NCI-H1105 treated with DMSO at 0.1 percent for 48 hours (cell line): Measurements from ENCODE around the gene NOXRED1.
"Not testable (repeated sequence)": the region's sequence is repeated elsewhere in the genome, so short reads cannot be mapped to it uniquely, and the experiment has no call there.

Source experiments
- DNase-seq: peaks from one replicate; lab custom pipeline; 2025; lab: John Stamatoyannopoulos, UW

The NOXRED1 gene, protein sequence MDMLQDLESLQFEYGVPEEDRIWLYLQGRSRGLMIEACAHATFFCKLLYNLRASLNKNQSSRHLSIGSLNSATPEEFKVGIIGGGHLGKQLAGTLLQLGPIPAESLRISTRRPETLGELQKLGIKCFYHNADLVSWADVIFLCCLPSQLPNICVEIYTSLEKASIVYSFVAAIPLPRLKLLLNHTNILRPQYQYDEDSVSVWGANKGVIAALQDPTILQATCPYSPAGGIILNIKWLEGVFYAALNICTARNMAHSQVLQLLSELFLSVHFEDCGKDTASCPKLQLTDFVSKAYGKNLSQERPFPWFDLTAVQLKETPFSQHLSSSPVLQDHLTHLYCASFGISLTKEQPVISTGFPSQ

GRCh38 chr14:77423423-77423822 lies at the start of gene NOXRED1:
Gene NOXRED1 (minus strand): TSS chr14:77423523. CDS start chr14:77422889, 634 bp downstream.
- DNase-seq, result no peak

DNA sequence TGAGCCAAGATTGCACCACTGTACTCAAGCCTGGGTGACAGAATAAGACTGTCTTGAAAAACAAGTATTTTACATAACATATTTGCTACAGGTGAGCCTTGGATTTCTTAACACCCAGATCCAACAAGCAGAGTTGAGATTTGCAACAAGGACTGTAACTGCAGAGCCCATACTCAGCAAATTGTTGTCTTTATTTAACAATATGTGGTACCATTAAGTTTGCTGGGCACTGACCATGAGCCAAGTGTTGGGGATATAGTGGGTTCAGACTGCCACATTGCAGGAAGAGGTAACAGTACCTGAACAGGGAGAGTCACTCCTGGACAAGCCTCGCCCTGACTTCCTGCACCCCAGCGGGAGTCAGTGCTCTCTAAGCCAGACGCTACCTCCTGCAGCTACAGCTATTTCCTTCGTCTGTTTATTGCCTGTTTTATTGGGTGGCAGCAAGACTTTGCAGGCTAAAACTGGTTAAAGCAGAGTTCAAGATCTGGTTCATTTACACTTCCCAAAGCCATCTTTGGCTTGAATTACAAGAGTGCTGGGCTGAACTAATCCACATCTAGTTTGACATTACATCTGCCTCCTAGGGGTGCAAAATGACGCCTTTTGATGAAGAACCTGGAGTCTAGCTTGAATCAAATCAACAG lies 47.0 kb upstream of the NOXRED1 start:
- DNase-seq, result no peak

GRCh38 chr14:77469539-77469938 lies 46.2 kb upstream of the NOXRED1 start:
- no peak for DNase-seq

- no peak for DNase-seq
These were observed 45.8 kb upstream of the NOXRED1 start for GRCh38 chr14:77469067-77469505.

DNA sequence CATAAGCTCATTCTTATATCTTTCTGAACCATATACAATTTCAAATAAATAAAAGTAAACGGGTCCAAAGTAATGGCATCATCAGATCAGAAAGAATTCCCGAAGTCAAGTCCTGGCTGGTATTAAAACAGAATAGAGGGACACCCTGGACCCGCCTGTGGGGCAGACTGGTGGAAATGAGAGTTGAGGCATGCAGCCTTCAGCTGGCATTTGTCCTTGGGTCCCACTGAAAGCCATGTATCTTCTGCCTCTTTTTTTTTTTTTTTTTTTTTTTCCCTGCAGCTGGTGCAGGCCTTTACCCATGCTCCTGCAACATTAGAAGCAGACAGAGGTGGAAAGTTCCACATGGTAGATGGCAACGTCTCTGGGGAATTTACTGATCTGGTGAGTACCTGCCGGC lies 44.5 kb upstream of the NOXRED1 start:
- DNase-seq, result no peak

GRCh38 chr14:77459072-77459723 lies 35.9 kb upstream of the NOXRED1 start:
- DNase-seq, result peak; percentile 34

DNA sequence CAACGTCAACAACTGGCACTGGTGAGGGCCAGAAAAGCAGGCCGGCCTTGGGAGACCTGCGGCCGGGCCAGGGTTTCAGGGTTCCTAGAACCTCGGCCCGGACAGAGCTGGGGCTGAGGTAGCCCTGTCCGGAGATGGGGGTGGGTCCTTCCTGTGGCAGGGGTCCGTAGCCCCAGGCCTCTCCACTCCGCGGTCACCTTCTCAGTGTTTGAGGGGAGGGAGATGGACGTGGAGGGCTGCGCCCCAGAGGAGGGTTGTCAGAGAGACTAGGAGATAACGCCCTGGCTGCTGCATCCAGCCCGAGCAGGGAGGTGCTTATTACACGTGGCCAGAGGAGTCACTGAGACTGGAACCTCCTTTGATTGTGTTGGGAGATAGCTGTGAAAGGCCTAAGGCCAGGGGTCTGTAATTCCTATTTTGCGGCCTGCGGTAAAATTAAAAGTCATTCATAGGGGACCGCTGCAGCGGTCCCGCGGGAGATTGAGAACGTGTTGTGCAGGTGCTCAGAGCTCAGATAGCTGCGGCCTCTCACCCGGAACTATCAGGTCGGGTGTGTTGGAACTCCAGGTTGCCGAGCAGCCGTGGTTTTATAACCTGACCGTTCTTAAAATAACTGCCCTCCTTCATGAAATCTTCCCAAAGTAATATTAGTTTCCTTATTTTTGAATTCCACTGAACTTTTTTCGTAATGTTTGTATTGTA lies 35.1 kb upstream of the NOXRED1 start:
- peak; percentile 34 for DNase-seq

DNA sequence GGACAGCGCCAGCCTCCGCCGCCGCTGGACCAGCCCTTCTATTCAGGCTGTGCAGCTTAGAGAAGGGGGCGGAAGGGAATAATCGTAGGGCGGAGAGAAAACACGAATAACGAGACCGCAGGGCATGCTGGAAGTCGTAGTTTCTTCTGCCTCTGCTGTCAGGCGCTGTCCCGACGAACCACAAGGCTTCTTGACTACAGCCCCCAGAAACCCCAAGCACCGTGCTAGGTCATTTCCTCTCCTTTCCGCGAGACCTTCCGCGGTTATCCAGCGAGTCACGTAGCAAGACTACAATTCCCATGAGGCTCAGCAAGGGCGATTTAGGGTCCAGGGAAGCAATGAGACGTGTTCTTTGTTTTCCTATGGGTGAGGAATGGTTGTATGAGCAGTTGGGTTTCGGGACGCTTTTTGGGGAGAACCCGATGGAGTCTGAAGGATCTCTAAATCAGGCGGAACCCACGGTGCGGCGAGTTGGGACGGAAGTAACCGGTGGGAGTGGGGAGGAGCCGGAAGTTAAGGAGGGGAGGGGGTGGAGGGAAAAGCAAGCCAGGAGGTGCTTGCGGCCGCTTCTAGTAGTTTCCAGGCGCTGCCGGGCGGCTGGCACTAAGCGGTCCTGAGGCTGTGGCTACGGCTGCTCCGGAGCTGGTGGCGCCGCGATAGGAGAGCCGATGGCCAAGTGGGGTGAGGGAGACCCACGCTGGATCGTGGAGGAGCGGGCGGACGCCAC lies 34.4 kb upstream of the NOXRED1 start, which contains the start of the genes AHSA1 and VIPAS39:
AHSA1 (plus strand) TSS at position 572 of the 727 bp plus-strand sequence; CDS start at position 669, 97 bp downstream.
VIPAS39 (minus strand) TSS at position 80 of the 727 bp plus-strand sequence. CDS start 3,499 bp downstream, outside the sequence.
- DNase-seq, result peak; percentile 99

DNA sequence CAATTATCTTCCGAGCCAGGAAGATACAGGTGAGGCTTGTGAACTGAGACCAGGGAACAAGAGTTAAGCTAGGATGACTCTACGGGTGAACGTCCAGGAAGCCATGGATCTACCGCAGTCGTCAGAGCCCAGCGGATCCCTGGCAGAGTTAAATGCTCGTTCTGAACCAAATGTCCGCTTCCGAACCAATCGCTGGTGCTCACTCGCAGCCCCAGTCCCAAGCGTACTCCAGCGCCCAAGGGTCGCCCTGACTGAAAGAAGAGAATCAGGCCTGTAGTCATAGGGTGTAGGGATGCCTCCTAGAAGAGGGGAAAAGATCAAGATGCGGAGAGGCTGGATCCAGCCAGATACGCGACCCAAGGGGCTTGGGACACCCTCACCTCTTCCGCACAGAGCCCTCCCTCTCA lies 33.8 kb upstream of the NOXRED1 start:
- peak; percentile 36 for DNase-seq

DNA sequence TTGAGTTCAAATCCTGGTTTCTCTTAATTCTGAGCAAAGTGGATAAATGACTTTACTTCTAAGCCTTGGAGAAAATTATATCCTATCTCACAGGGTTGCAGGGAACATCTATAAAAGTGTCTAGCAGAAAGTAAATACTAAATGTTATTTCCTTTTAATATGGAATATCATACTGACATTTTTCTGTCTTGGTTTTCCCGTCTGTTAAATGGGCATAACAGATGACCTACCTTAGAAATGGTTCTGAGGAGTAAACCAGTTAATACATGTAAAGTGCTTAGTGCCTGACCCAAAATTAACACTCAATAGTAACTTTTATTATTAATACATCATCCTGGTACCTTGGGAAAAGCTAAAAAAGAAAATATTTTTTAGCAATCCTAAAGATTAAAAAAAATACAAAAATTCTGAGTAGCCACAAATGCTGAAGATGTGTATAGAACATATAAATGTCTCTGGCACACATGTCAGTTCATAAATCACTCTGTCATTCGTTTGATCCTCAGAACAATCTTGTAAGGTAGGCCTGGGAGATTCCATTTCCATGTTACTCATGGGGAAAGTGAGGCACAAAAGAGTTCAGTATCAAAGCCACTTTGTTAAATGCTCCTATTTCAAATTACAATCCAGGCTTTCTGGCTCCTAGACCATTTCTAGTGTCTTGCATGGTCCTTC lies 32.8 kb upstream of the NOXRED1 start:
- no peak for DNase-seq

DNA sequence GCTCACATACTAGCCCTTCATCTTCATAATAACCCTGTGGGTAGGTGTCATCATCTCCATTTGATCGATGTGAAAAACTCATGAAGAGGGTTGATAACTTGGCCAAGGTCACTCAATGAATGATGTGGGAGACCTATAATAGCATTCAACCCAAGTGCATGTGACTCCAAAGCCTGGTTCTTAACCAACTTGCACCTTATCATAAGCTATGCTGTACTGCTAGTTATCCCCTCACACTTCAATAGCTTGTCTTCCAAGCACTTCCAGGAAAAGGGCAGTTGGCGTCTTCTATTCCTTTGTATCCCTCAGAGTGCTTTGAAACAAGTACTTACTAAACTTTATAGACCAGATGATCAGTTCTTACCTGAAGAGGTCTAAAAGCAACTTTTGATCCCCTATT lies 18.9 kb upstream of the NOXRED1 start:
- DNase-seq, result no peak

DNA sequence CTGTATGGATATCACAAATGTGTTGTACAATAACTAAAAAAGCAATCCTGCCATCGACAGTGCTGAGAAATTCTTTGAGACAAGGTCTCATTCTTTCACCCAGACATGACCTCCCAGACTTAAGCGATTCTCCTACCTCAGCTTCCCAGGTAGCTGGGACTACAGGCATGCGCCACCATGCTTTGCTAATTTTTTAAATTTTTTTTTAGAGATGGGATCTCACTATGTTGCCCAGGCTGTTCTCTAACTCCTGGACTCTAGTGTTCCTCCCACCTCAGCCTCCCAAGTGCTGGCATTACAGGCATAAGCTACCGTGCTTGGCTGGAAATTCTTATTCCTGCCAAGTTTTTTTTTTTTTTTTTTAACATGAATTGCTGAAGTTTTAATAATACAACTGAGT lies 16.5 kb upstream of the NOXRED1 start:
- no peak for DNase-seq

- no peak for DNase-seq
These were observed 15.3 kb upstream of the NOXRED1 start for GRCh38 chr14:77438596-77438995.

GRCh38 chr14:77436042-77436441 lies 12.7 kb upstream of the NOXRED1 start:
- DNase-seq, result no peak

- no peak for DNase-seq
These were observed 3.1 kb upstream of the NOXRED1 start for GRCh38 chr14:77426396-77426795.

- DNase-seq, result no peak
These were observed 1.5 kb upstream of the NOXRED1 start for GRCh38 chr14:77424862-77425261.

DNA sequence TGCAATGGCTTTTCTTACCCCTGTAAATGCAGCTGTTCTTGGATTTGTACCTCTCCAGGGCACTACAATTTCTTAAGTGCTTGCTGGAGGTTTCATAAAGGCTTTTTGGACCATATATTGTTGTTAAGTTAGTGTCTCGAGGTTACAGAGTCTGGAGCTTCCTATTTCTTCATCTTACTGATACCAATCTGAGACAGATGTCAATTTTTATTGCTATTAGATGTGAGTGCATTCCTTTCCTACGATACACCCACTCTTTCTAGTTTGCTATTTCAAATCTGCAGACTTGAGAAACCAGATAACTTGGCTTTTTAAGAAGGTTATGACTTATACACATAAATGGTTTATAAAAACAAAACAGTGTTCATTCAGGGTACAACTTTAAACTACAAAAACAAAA lies 2.1 kb downstream of the NOXRED1 start:
- no peak for DNase-seq

GRCh38 chr14:77416836-77417235 lies 6.5 kb downstream of the NOXRED1 start:
- no peak for DNase-seq

GRCh38 chr14:77416098-77416497 lies 7.2 kb downstream of the NOXRED1 start:
- not testable (repeated sequence) for DNase-seq

DNA sequence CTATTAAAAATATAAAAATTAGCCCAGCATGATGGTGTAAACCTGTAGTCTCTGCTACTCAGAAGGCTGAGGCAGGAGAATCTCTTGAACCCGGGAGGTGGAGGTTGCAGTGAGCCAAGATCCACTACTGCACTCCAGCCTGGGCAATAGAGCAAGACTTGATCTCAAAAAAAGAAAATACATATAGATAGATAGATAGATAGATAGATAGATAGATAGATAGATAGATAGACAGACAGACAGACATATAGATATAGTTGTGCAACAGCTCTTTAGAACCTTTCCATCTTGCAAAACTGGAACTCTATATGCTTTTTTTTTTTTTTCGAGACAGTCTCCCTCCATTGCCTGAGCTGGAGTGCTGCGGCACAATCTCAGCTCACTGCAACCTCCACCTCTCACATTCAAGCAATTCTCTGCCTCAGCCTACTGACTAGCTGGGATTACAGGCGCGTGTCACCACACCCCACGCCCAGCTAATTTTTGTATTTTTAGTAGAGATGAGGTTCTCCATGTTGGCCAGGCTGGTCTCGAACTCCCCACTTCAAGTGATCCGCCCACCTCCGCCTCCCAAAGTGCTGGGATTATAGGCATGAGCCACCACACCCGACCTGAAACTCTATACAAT lies 7.8 kb downstream of the NOXRED1 start:
- DNase-seq, result not testable (repeated sequence)
